ENCODE data around the gene DDC.

The DDC gene

DNA sequence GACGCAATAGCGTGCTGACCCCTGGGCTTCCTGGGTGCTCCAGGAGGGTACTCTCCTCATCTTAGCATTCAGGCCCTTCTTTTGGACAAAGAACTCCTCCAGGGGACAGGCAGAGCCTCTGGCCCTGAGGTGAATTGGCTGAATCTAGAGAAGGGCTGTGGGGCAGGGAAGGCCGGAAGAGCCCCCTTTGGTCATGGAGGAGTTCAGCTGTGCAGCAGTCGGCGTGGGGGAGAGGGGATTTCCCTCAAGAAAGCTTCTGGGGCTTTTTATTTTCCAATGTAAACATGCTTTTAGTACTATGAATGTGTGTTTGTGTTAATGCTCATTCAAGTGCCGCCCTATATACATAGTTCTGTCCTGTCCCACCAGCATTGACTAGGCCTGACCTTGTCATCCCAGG is 153.9 kb downstream of the DDC start:
- no peak for DNase-seq (ENCODE audit: low spot score)

DNA sequence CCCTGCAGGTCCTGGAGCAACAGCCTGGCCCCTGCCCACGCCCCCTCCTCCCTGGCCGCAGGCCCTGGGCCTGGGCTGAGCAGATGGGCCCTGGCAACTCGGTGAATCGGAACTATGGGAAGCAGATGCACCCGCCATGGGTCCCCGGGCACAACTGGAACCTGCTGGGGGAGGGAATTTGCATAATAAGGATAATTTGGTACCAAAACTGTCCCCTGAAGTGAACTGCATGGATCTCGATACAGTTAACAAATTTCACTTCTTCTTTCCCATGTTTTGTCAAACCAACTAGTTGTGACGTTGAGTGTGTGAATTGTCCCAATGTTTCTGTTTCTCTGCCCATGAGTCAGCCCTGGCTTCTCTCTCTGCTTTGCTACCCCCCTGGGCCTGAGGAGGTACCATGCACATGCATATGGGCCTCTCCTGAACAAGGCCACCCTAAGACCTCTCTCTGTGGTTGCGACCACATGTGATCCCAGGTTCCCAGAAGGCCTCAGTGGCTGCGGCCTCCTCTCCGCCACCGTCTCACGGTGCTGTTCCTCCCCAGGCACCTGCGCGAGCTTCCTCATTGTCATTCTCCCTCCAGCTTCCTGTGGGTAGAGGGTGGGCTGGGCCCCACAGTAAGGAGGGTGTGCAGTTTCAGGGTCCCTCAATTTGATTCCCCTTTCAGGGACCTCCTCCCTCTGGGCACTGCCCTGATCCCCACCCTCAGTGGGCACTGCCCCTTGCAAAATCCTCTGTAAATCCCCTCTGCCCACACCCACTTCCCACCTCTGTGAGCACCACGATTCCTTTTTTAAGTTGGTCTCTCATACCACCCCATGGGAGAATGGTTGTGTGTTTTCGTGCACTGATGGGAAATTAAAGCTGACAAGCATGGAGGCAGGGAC is 155.1 kb downstream of the DDC start:
- DNase-seq (ENCODE audit: low spot score), result no peak
